HS-5 (cell line): ENCODE data around the gene ANKRD31.

Experiments used
- DNase-seq: peaks from one replicate; pipeline ENCODE4 v3.0.0-alpha.2; 2012; ENCODE audit warnings: low read depth

The ANKRD31 gene

GRCh38 chr5:75037106-75037505 is 199.6 kb downstream of the ANKRD31 start:
- peak; percentile 81 for DNase-seq

DNA sequence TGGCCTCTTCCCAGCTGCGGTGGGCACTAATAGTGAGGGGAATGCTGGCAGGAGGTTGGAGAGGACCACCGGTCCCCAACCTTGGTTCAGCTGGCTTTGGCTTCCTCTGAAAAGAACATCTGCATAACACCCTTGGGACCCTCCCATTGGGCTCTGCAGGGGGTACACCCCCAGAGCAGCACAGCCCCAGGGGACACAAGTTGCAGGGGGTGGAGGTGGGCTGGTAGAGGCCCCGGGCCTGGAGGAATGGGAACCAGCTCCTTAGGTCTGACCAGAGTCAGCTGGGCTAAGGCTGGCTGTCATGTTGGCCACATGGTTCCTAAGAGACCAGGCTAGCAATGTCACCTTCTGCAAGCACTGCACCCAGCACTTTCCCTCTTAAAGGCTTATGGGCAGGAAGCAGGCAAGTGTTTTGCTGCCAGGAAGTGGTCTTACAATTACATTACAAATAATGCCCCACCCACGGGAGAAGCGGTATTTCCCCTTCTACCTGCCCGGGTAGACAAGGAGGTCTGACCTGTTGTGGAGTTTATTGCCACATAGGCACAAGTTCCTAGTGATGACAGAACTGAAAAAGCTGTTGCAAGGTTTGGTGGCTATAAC is 202.4 kb downstream of the ANKRD31 start:
- no peak for DNase-seq

DNA sequence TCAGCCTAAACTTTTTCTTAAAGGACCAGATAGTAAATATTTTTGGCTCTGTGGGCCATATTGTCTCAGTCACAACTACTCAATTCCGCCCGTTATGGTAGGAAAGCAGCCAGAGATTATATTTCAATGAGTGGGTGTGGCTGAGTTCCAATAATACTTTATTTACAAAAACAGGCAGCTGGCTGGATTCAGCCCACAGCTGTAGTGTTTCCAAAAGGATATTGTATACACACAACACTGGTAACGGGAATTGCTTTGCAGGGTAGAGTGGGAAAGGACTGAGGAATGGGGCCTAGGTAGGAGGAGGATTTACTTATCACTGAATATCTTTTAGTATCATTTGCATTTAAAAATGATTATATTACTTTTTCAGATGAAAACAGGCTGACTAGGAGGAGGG is 205.3 kb downstream of the ANKRD31 start:
- no peak for DNase-seq

DNA sequence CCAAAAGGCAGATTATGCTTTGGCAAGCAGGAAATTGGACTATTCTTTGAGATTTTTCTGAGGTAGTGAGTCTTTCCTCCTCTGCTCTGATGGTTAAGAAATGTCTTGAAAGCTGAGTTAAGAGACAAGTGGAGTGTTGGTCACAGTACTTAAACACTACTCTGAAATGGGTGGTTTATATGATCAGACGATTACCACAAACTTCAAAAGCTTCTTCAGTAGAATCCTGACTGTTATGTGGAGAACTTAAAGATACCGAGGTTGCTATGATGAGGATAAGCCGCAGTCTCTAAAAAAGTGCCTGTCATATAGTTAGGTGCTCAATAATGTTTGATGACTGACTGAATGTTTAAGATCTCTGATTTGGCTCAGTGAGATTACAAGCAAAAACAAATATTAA is 208.6 kb downstream of the ANKRD31 start:
- DNase-seq: no peak

- no peak for DNase-seq
Observed at GRCh38 chr5:75023368-75024159, 213.1 kb downstream of the ANKRD31 start.

- no peak for DNase-seq
Observed at GRCh38 chr5:75021800-75022199, 214.9 kb downstream of the ANKRD31 start.

GRCh38 chr5:75021219-75021618 is 215.5 kb downstream of the ANKRD31 start:
- no peak for DNase-seq

- no peak for DNase-seq
Observed at GRCh38 chr5:75020016-75020656, 216.5 kb downstream of the ANKRD31 start.

DNA sequence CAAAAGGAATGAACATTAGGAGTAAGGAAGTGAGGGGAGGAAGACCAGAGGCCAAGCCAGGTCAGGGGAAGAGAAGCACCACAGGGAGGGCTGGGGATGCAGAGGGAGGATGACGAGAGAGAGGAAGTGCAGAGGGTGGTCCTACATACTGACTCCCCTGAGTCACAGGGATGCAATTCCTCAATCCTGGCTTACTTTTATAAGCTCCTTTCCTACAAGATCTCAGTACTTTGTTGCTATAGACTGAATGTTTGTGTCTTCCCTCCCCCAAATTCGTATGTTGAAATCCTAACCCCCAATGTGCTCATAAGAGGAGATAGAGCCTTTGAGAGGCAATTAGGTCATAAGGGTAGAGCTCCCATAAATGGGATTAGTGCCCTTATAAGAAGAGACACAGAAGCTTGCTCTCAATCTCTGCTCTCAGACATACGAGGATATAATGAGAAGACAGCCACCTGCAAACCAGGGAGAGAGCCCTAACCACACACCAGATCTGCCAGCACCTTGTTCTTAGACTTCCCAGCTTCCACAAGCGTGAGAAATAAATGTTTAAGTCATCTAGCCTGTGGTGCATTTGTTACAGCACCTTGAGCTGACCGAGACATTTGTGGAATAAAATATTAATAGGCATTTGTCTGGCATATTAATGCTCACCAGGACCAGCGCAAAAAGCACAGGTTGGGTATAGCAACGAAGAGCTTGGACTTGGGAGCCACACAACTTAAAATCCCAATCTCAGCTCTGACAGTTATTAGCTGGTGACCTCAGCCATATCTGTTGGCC is 217.7 kb downstream of the ANKRD31 start:
- no peak for DNase-seq
